ENCODE data around the gene HDAC4. TPM values are rescaled to one million over a fixed set of nuclear protein-coding genes. Genes with fewer than 3 reads are reported as not detected.

The HDAC4 gene
- total RNA-seq, 1 experiment from 2014 or later: 47.6 TPM

- Histone ChIP-seq H3K27ac (ENCODE audit: low read depth, low read length) (no peak overlapping the region), H3K36me3 (ENCODE audit: control insufficient read depth in 1 of 2, insufficient read depth in 2 of 2, low read length in 2 of 2) (no peaks in the 10 kb centered on the region; a peak in 1 of 4 replicates), H3K9me3 (ENCODE audit: control insufficient read depth in 1 of 2, insufficient read depth in 1 of 2, low read depth in 1 of 2, low read length in 2 of 2) (no peaks in the 10 kb centered on the region), H2AFZ (ENCODE audit: low read depth, low read length, poor library complexity, severe bottlenecking) (no peak overlapping the region), H4K20me1 (ENCODE audit: insufficient read depth) (no peaks in the 10 kb centered on the region), H3K27me3 (ENCODE audit: insufficient read depth, low read length) (no peaks in the 10 kb centered on the region), H3K4me1 (ENCODE audit: control insufficient read depth in 1 of 2, insufficient read depth in 2 of 2, low read length in 2 of 2) (no peaks in the 10 kb centered on the region), H3K4me2 (ENCODE audit: low read length) (no peak overlapping the region), H3K9ac (ENCODE audit: low read length) (no peak overlapping the region), H3K4me3 (replicated peaks in 1 of 2; ENCODE audit: low read depth in 1 of 2, low read length in 2 of 2) (no peak overlapping the region), H3K79me2 (ENCODE audit: insufficient read depth, low read length) (no peaks in the 10 kb centered on the region), H3K9me2 (ENCODE audit: insufficient read depth) (no peaks in the 10 kb centered on the region)
- ATAC-seq: no peak
- DNase-seq (ENCODE audit: low read depth, low spot score): no peak
- TF ChIP-seq RAD21 (IDR thresholded peaks at IDR 0.05; ENCODE audit: low read depth) (no peak), CTCF (IDR thresholded peaks at IDR 0.05 in 2 of 3, conservative IDR thresholded peaks at IDR 0.05 in 1 of 3; ENCODE audit: borderline replicate concordance in 1 of 3, insufficient read depth in 1 of 3, low read depth in 2 of 3, low read length in 2 of 3) (no peak), CBX3 (IDR thresholded peaks at IDR 0.05; ENCODE audit: low read depth) (no peak), TCF7L2 (IDR thresholded peaks at IDR 0.05; ENCODE audit: borderline replicate concordance, extremely low read depth, insufficient read depth, insufficient read length) (no peak), ZFX (IDR thresholded peaks at IDR 0.05) (no peak), JUND (IDR thresholded peaks at IDR 0.05) (no peak), REST (IDR thresholded peaks at IDR 0.05; ENCODE audit: low read depth) (no peak), EZH2phosphoT487 (IDR thresholded peaks at IDR 0.05; ENCODE audit: borderline replicate concordance) (no peak), EZH2 (IDR thresholded peaks at IDR 0.05) (no peak), EGR1 (IDR thresholded peaks at IDR 0.05; ENCODE audit: low read depth) (no peak), ZNF274 (IDR thresholded peaks at IDR 0.05; ENCODE audit: low read depth, low read length) (no peak), POLR2A (IDR thresholded peaks at IDR 0.05; ENCODE audit: borderline replicate concordance, extremely low read depth, insufficient read depth, insufficient read length) (no peak), FOSL1 (IDR thresholded peaks at IDR 0.05; ENCODE audit: low read depth) (no peak)
- TF ChIP-seq, protein P1, sequence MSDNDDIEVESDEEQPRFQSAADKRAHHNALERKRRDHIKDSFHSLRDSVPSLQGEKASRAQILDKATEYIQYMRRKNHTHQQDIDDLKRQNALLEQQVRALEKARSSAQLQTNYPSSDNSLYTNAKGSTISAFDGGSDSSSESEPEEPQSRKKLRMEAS (IDR thresholded peaks at IDR 0.05): no peak
- ChIA-PET POLR2A (no interaction called here), CTCF (no interaction called here), RAD21 (ENCODE audit: low non-redundant PET in 1 of 2, low total read pairs in 2 of 2, uncharacterized antibody in 2 of 2, unreplicated experiment in 2 of 2) (no interaction called here)
- no TSS peak for BruUV-seq (replicated peaks)
- intact Hi-C loops (cut with micrococcal nuclease): no loop called here
Observed at GRCh38 chr2:239093542-239093941, 307.3 kb downstream of the HDAC4 start.
